Activated CD8-positive, alpha-beta memory T cell treated with anti-CD3 and anti-CD28 coated beads for 36 hours (primary cell): ENCODE data around the gene C16orf95. TPM values are rescaled to one million over a fixed set of nuclear protein-coding genes. Genes with fewer than 3 reads are reported as not detected.
"Not testable (repeated sequence)": the region's sequence is repeated elsewhere in the genome, so short reads cannot be mapped to it uniquely, and the experiment has no call there.

Experiments used
- CTCF ChIA-PET: fragments of 350-600 bp; sonication (Branson Sonifier 250); formaldehyde crosslinking; loops from one replicate; lab custom pipeline; 2021; ENCODE audit warnings: antibody characterized with exemption; lab: Charles Lee
- POLR2A ChIA-PET: fragments of 350-600 bp; sonication (Branson Sonifier 250); formaldehyde crosslinking; loops from one replicate; lab custom pipeline; 2021; ENCODE audit warnings: antibody characterized with exemption; lab: Charles Lee
- total RNA-seq, 2 experiments: library from RNA; stranded (reverse); gene quantifications; one replicate each; pipeline ENCODE4 v1.2.3, GENCODE V29; 2021

Gene C16orf95
- total RNA-seq, 2 experiments from 2014 or later: 10.3 to 11.1 TPM

DNA sequence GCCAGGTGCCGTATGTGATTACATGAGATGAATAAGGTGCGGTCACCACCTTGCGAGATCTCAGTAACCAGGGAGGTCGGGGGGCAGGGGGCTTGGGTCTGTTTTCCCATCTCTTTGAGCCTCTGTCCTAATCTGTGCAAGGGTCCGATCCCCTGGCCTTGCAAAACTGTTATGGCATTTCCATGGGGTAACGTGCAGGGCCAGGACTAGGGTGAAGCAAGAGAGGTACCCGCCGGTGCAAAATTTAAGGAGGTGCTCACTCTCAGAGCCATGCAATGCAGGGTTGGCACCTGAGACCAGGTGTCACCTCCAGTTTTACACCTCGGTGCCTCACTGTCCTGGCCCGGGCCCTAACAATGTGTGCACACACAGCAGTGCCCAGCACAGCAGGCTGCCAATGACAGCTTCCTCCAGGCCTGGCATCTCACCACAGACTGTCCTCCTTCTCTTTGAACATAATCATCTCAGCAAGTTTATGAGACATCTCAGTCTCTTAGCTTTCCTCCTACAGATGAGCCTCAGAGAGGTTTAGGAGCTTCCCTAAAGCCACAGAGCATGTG, 43.6 kb downstream of the C16orf95 start:
- ChIA-PET POLR2A (no interaction called here), CTCF (no interaction called here)

- CTCF ChIA-PET: no interaction called here
- POLR2A ChIA-PET: no interaction called here
These were observed 45.9 kb downstream of the C16orf95 start for GRCh38 chr16:87271256-87271655.

DNA sequence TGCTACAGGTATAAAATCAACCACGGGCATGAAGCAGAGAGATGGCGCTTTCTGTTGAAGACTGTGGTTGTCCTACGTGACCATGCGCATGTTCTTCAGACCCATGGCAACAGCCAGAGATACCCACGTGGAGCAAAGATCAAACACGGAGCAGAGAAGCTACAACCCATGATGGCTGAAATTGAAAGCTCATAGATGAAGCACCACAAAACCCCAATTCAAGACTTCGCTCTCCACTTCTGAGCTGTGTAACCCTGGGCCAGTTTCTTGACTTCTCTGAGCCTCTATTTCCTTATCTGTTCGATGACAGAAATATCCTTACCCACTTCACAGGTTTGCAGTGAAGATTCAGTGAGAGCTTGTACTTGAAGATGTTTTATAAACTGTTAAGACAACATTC, 49.6 kb downstream of the C16orf95 start:
- ChIA-PET POLR2A (no interaction called here), CTCF (no interaction called here)

DNA sequence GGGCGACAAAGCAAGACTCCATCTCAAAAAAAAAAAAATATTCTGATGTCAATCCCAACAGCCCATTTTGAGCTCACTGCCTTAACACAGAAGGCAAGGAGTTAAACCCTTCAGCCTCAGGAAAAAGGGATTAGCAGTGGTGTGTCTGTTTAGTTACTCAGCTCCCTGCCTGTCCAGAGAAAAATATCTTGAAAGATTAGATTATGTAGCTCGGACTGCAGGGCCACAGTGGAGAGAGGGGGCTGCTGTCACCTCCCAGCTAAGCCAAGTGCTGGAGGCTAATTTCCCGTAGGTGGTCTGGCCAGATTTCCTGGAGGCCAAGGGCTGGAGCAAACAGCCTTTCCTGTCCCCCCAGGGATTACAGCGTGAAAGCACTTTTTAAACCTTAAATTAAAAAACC, 50.3 kb downstream of the C16orf95 start:
- ChIA-PET POLR2A (no interaction called here), CTCF (no interaction called here)

DNA sequence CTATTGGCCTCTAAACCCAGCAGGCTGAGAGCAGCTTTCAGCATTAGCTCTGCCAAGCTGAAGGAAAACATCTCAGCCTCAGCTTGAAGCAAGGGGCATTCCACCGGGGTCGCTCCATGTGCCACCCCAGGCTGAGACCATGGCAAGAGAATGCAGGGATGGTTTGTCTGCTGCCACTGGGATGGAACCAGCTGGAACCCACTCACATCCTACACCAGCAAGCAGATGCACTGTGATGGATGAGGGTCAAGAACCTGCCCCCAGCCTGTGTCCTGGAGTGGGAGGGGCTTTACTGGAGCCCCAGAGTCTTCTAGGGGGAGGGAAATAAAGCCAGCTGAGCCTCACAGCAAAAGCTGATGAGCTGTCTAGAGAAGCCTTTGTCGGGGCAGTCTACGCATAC, 51.9 kb downstream of the C16orf95 start:
- CTCF ChIA-PET: no interaction called here

DNA sequence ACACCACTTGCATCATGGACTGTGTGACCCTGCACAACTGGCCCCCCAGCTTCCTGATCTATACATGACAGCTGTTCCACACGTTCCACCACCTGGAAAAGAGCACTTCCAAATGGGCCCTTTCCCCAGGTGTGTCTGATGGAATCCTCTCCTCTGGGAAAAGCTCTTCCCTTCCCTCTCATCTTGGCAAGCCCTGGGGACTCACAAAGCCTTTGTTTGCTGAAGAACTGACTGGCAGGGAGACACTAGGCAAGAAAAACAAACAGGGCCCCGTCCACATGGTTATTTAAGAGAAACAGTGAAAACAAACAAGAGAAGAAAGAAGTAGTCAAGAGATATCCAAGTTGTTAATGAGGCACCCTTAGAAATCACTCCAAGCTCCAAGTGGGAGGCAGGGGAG, 52.6 kb downstream of the C16orf95 start:
- ChIA-PET POLR2A (interaction anchor here (0.5 to 0.6 kb wide), 2 partner anchors 19 to 25 kb away, joined by 3 read pairs; no protein-coding TSS in a partner anchor), CTCF (no interaction called here)

More for the DNA sequence above, 51.9 kb downstream of the C16orf95 start:
- POLR2A ChIA-PET: interaction anchor here (0.5 to 0.6 kb wide), 2 partner anchors 19 to 25 kb away, joined by 3 read pairs; no protein-coding TSS in a partner anchor

DNA sequence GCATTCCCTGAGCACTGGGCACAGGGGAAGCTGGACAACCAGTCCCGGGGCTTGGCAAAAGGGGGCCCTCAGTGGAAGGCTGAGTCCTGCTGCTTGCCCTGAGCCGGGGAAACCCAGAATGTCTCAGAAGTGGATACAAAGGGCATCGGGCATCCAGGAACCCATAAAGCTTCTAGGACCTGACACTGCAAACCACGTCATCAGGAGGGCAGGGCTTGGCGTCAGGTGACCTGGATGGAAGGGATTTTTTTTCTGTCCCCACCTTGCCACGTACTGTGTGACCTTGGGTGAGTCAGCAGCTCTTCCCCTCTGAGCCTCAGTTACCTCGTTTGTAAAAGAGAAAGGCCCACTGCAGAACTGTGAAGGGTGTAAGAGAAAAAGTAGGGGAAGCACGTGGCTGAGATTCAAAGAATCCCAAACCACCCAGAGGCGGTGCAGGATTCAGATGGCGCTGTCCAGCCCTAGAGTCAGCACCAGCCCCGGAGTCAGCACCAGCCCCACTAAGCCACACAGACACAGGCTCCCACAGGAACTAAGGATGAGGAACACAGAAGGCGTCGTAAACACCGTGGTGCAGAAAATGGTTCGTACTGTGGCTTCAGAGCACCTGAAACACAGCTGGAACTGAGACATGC, 53.7 kb downstream of the C16orf95 start:
- POLR2A ChIA-PET: no interaction called here
- CTCF ChIA-PET: no interaction called here

GRCh38 chr16:87259431-87259830, 57.8 kb downstream of the C16orf95 start:
- POLR2A ChIA-PET: interaction anchor here (0.6 kb wide), 1 partner anchor 94 kb away, joined by 5 read pairs; no protein-coding TSS in a partner anchor
- CTCF ChIA-PET: interaction anchor here (0.5 to 1.2 kb wide), 2 partner anchors 56 to 665 kb away, joined by 3 read pairs; no protein-coding TSS in a partner anchor

DNA sequence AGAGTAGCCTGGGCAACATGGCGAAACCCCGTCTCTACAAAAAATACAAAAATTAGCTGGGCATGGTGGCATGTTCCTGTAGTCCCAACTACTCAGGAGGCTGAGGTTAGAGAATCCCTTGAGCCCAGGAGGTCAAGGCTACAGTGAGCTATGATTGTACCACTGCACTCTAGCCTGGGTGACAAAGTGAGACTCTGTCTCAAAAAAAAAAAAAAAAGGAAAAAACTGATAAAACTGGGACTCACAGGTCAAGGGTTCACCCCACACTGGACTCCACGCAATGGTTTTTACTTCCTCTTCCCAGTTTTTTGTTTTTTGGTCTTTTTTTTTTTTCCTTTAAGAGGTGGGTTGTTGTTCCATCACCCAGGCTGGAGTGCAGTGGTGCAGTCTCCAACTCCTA, 58.5 kb downstream of the C16orf95 start:
- CTCF ChIA-PET: interaction anchor here (1.2 kb wide), 1 partner anchor 56 kb away, joined by 3 read pairs; no protein-coding TSS in a partner anchor
- POLR2A ChIA-PET: not testable (repeated sequence)

GRCh38 chr16:87255866-87256265, 61.3 kb downstream of the C16orf95 start:
- ChIA-PET CTCF (no interaction called here), POLR2A (no interaction called here)

DNA sequence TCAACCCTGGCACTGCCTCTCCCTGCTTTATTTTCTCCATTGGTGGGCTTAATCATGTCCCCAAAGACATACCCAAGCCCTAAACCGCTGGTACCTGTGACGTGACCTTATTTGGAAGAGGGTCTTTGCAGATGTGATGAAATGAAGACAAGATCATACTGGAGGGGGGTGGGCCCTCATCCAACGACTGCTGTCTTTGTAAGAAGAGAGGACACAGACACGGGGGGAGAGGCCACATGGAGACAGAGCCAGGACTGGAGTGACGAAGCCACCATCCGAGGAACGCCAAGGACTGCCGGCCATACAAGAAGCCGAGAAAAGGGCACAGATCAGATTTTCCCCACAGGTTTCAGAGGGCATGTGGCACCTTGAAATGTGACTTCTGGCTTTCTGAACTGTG, 62.5 kb downstream of the C16orf95 start:
- ChIA-PET POLR2A (no interaction called here), CTCF (no interaction called here)

- ChIA-PET POLR2A (no interaction called here), CTCF (no interaction called here)
These were observed 62.9 kb downstream of the C16orf95 start for GRCh38 chr16:87254296-87254695.

GRCh38 chr16:87253536-87253935, 63.7 kb downstream of the C16orf95 start:
- ChIA-PET CTCF (no interaction called here), POLR2A (no interaction called here)

Other genes with a start within 250 kb of the C16orf95 start
- 10 to 100 TPM; 38.5 to 40.3 TPM for gene FBXO31, start 66.4 kb upstream of the C16orf95 start, total RNA-seq
- 10 to 100 TPM; 49.9 to 50.3 TPM for gene MAP1LC3B, start 74.9 kb upstream of the C16orf95 start, total RNA-seq
- gene ZCCHC14, start 175.6 kb upstream of the C16orf95 start, total RNA-seq: 1 to 10 TPM; 4.7 to 5.2 TPM